Keratinocyte (primary cell): ENCODE results near the gene EPAS1. TPM values are rescaled to one million over a fixed set of nuclear protein-coding genes. Genes with fewer than 3 reads are reported as not detected.

Experiments used
- DNase-seq: peaks from one replicate; pipeline ENCODE4 v3.0.0-alpha.2; 2011; ENCODE audit warnings: low read depth, missing footprints, low spot score
- FAIRE-seq: peaks from 2 replicates; lab custom pipeline; 2011; peaks lifted over from hg19 to GRCh38; lab: Jason Lieb, UNC
- H2AFZ ChIP-seq: 2 replicates; pipeline ENCODE4 v1.6.0; 2012; ENCODE audit warnings: low read length, control low read depth, inconsistent platforms; ENCODE audit not compliant: control insufficient read depth
- H3K27ac ChIP-seq: 2 replicates; pipeline ENCODE4 v1.5.1; 2011; ENCODE audit warnings: low read length; ENCODE audit not compliant: control insufficient read depth, insufficient read depth
- H3K27me3 ChIP-seq: 3 replicates; pipeline ENCODE4 v1.6.0; 2011; ENCODE audit warnings: low read length; ENCODE audit not compliant: control insufficient read depth, insufficient read depth; ENCODE audit errors: extremely low read depth
- H3K36me3 ChIP-seq, 2 experiments: 2 replicates in 1 of 2; 3 replicates in 1 of 2; pipeline ENCODE4 v1.5.1; 2011; ENCODE audit warnings: low read length in 2 of 2, mild to moderate bottlenecking in 1 of 2; ENCODE audit not compliant: control insufficient read depth in 2 of 2, insufficient read depth in 2 of 2; ENCODE audit errors: extremely low read depth in 1 of 2
- H3K4me1 ChIP-seq: 3 replicates; pipeline ENCODE4 v1.5.1; 2011; ENCODE audit warnings: low read length; ENCODE audit not compliant: control insufficient read depth, insufficient read depth; ENCODE audit errors: extremely low read depth
- H3K4me2 ChIP-seq: 3 replicates; pipeline ENCODE4 v1.6.0; 2011; ENCODE audit warnings: low read depth, low read length; ENCODE audit not compliant: control insufficient read depth, insufficient read depth; ENCODE audit errors: extremely low read depth
- H3K4me3 ChIP-seq, 3 experiments: fragments of 200-600 bp in 1 of 3; sonication (generic) in 1 of 3; 2 replicates in 2 of 3; 3 replicates in 1 of 3; pipeline ENCODE4 v1.5.1; 2011 to 2016; ENCODE audit warnings: low read length in 3 of 3, mild to moderate bottlenecking in 3 of 3, control low read depth in 2 of 3, inconsistent platforms in 1 of 3, low read depth in 1 of 3, mixed read lengths in 1 of 3, mixed run types in 1 of 3, moderate library complexity in 1 of 3; ENCODE audit not compliant: control insufficient read depth in 2 of 3, insufficient read depth in 2 of 3; ENCODE audit errors: extremely low read depth in 1 of 3
- H3K79me2 ChIP-seq: 2 replicates; pipeline ENCODE4 v1.6.0; 2012; ENCODE audit warnings: low read length; ENCODE audit not compliant: control insufficient read depth, insufficient read depth
- H3K9ac ChIP-seq: 3 replicates; pipeline ENCODE4 v1.6.0; 2011; ENCODE audit warnings: low read length; ENCODE audit not compliant: control insufficient read depth, insufficient read depth; ENCODE audit errors: extremely low read depth
- H3K9me1 ChIP-seq: 3 replicates; pipeline ENCODE4 v1.6.0; 2011; ENCODE audit warnings: low read length; ENCODE audit not compliant: control insufficient read depth, insufficient read depth; ENCODE audit errors: extremely low read depth
- H3K9me3 ChIP-seq: 2 replicates; pipeline ENCODE4 v1.5.1; 2012; ENCODE audit warnings: low read depth, low read length; ENCODE audit not compliant: control insufficient read depth
- H4K20me1 ChIP-seq: 3 replicates; pipeline ENCODE4 v1.6.0; 2011; ENCODE audit warnings: low read length; ENCODE audit not compliant: control insufficient read depth, insufficient read depth; ENCODE audit errors: extremely low read depth
- CTCF ChIP-seq, 3 experiments: IDR thresholded peaks in 1 of 3; conservative IDR thresholded peaks in 1 of 3; optimal IDR thresholded peaks in 1 of 3; 2 replicates in 2 of 3; 3 replicates in 1 of 3; pipeline versions ENCODE3 to v1.5.1; 2011; ENCODE audit warnings: low read length in 3 of 3, mild to moderate bottlenecking in 3 of 3, moderate library complexity in 2 of 3, control low read depth in 1 of 3, inconsistent platforms in 1 of 3; ENCODE audit not compliant: insufficient read depth in 2 of 3; ENCODE audit errors: extremely low read depth in 1 of 3
- EZH2 ChIP-seq: IDR thresholded peaks from one replicate; pipeline ENCODE4 v1.6.1; 2012; ENCODE audit warnings: inconsistent platforms, mild to moderate bottlenecking, low read length, moderate library complexity
- dilution Hi-C: fragments of 300-500 bp; cut with MboI; formaldehyde crosslinking; loops from one replicate; pipeline ENCODE4 v1.7.0; 2020; ENCODE audit warnings: low sequenced_read_pairs; ENCODE audit not compliant: extremely low pct_ligation_motif_present
- polyA plus RNA-seq, 5 experiments: library from polyadenylated mRNA; depleted of rRNA in 3 of 5; stranded (reverse) in 3 of 5; stranded (forward) in 1 of 5; unstranded in 1 of 5; fragments of >200 nt; gene quantifications; 1 replicate in 1 of 5; 2 replicates in 3 of 5; 3 replicates in 1 of 5; pipeline versions ENCODE4 v1.2.1 to v1.2.3, GENCODE V29; 2011 to 2012; ENCODE audit warnings: missing spikeins in 2 of 5, low read depth in 1 of 5, low replicate concordance in 1 of 5

EPAS1 gene
- polyA plus RNA-seq, 1 donor (not counting 4 experiments of a cell fraction or from before 2014, with no cell fraction given), result 96.7 TPM

GRCh38 chr2:46303233-46303632 lies 6.0 kb downstream of the EPAS1 start:
- Histone ChIP-seq H4K20me1 (no peaks in the 10 kb centered on the region), H2AFZ (no peak overlapping the region), H3K36me3 (peaks cover 0 to 8% of the 10 kb centered on the region in 2 experiments), H3K9ac (no peak overlapping the region), H3K4me1 (peaks cover 42% of the 10 kb centered on the region), H3K27me3 (no peaks in the 10 kb centered on the region), H3K9me1 (no peaks in the 10 kb centered on the region), H3K9me3 (no peaks in the 10 kb centered on the region), H3K4me3 (no peak overlapping the region), H3K27ac (no peak overlapping the region), H3K4me2 (no peak overlapping the region), H3K79me2 (peaks cover 92% of the 10 kb centered on the region)
- DNase-seq, result no peak
- TF ChIP-seq EZH2 (no peak), CTCF (optimal IDR thresholded peaks at IDR 0.05 in 1 of 3, IDR thresholded peaks at IDR 0.05 in 1 of 3, conservative IDR thresholded peaks at IDR 0.05 in 1 of 3; ENCODE audit: extremely low read depth in 1 of 3, insufficient read depth in 2 of 3, low read length in 3 of 3) (no peak)
- dilution Hi-C loops, result no loop called here
- no peak for FAIRE-seq

GRCh38 chr2:46303822-46304221 lies 6.6 kb downstream of the EPAS1 start:
- TF ChIP-seq CTCF (optimal IDR thresholded peaks at IDR 0.05 in 1 of 3, IDR thresholded peaks at IDR 0.05 in 1 of 3, conservative IDR thresholded peaks at IDR 0.05 in 1 of 3; ENCODE audit: extremely low read depth in 1 of 3, insufficient read depth in 2 of 3, low read length in 3 of 3) (no peak), EZH2 (no peak)
- H4K20me1 ChIP-seq, result no peaks in the 10 kb centered on the region

More at GRCh38 chr2:46303822-46304221, 6.6 kb downstream of the EPAS1 start:
- Histone ChIP-seq H3K27ac (no peak overlapping the region), H3K9me1 (no peaks in the 10 kb centered on the region), H3K9ac (no peak overlapping the region), H3K79me2 (peaks cover 92% of the 10 kb centered on the region), H3K4me1 (peaks cover 48% of the 10 kb centered on the region), H3K4me3 (no peak overlapping the region), H2AFZ (no peak overlapping the region), H3K4me2 (no peak overlapping the region), H3K27me3 (no peaks in the 10 kb centered on the region), H3K9me3 (no peaks in the 10 kb centered on the region), H3K36me3 (peaks cover under 1 to 8% of the 10 kb centered on the region in 2 experiments)
- no peak for FAIRE-seq
- dilution Hi-C loops, result no loop called here
- DNase-seq, result no peak
